Body of pancreas (tissue), 4 donors: Measurements from ENCODE around the gene USP32.

Source experiments
- POLR2A ChIP-seq, 3 donors: fragments of 450-650 bp; IDR thresholded peaks; one replicate each; pipeline ENCODE4 v1.6.1; 2016; ENCODE audit warnings: antibody characterized with exemption in 3 of 3, mild to moderate bottlenecking in 2 of 3
- TF ChIP-seq, protein P1 (sequence below), 7 experiments: fragments of 450-650 bp in 4 of 7; fragments of 200-600 bp in 3 of 7; sonication (generic) in 3 of 7; IDR thresholded peaks; one replicate each; pipeline ENCODE4 v1.5.1; 2016 to 2019; ENCODE audit warnings: antibody characterized with exemption in 7 of 7

GRCh38 chr17:60303406-60304099 lies 88.4 kb downstream of the USP32 start:
- TF ChIP-seq, protein P1, sequence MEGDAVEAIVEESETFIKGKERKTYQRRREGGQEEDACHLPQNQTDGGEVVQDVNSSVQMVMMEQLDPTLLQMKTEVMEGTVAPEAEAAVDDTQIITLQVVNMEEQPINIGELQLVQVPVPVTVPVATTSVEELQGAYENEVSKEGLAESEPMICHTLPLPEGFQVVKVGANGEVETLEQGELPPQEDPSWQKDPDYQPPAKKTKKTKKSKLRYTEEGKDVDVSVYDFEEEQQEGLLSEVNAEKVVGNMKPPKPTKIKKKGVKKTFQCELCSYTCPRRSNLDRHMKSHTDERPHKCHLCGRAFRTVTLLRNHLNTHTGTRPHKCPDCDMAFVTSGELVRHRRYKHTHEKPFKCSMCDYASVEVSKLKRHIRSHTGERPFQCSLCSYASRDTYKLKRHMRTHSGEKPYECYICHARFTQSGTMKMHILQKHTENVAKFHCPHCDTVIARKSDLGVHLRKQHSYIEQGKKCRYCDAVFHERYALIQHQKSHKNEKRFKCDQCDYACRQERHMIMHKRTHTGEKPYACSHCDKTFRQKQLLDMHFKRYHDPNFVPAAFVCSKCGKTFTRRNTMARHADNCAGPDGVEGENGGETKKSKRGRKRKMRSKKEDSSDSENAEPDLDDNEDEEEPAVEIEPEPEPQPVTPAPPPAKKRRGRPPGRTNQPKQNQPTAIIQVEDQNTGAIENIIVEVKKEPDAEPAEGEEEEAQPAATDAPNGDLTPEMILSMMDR (IDR thresholded peaks at IDR 0.05): no peak
- TF ChIP-seq POLR2A (IDR thresholded peaks at IDR 0.05): no peak
